ENCODE results near the gene MRPL38.
A peak's percentile ranks its signal among the peaks of the same experiment; 100 is the strongest.
"Not testable (repeated sequence)": the region's sequence is repeated elsewhere in the genome, so short reads cannot be mapped to it uniquely, and the experiment has no call there.

The MRPL38 gene

DNA sequence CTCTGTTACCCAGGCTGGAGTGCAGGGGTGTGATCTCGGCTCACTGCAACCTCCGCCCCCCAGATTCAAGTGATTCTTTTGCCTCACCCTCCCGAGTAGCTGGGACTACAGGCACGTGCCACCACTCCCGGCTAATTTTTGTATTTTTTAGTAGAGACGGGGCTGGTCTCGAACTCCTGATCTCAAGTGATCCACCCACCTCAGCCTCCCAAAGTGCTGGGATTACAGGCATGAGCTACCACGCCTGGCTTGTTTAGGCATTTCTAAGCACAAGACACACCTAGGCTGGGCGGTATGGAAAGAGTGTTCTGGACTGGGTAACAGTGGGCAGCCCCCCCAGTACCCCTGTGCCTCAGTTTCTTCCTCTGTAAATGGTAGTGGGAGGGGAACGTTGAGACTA is 34.5 kb downstream of the MRPL38 start:
- H3K9me3 ChIP-seq (ENCODE audit: low read length); H3K4me3 ChIP-seq (ENCODE audit: low read depth in 1 of 2, low read length in 2 of 2); H3K27me3 ChIP-seq (ENCODE audit: control insufficient read depth in 1 of 2, insufficient read depth in 2 of 2, low read length in 2 of 2): not testable (repeated sequence)
- peaks cover 17% of the 10 kb centered on the region for H3K36me3 ChIP-seq (ENCODE audit: insufficient read depth, low read length)
- H3K4me1 ChIP-seq (ENCODE audit: insufficient read depth, low read length) = peaks cover 53% of the 10 kb centered on the region
- peak overlapping the region; percentile 29 for H3K9ac ChIP-seq (ENCODE audit: low read length)
- H3K27ac ChIP-seq (ENCODE audit: low read depth, low read length) = peak overlapping the region; percentile 78

DNA sequence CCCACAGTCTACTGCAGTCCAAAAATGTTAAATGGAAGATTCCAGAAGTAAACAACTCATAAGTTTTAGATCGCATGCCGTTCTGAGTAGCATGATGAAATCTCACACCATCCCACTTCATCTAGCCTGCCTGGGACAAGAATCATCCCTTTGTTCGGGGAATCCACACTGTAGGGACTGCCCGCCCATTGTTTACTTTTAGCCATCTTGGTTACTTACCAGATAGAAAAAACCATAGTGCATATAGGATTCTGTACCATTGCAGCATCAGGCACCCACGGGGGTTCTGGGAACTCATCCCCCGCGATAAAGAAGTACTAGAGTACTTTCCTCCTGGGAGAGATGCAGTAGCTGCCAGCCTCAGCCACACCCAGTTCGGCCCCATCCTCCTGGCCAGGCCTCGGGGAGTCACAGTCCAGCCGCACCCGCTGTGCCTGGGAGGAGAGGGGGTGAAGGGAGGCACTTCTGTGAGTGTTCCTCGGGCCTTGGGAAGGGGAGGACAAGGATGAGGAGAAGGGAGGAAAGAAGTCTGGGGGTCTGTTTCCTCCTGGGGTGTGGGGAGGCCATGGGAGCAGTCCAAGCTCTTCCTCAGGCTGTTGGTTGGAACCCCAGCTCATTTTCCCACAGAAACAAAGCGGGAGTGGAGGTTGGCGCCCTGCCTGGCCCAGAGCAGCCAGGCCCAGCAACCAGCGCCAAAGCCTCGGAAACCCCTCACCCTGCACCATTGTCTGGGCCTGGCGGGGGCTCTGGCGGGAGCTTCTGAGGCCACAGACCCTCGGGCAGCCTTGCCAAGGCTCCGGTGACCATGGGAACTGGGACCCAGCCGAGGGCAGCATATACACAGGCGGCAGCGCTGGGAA is 35.2 kb downstream of the MRPL38 start:
- no peaks in the 10 kb centered on the region for H3K27me3 ChIP-seq (ENCODE audit: control insufficient read depth in 1 of 2, insufficient read depth in 2 of 2, low read length in 2 of 2)
- H3K36me3 ChIP-seq (ENCODE audit: insufficient read depth, low read length) = peaks cover 10% of the 10 kb centered on the region
- peak overlapping the region; percentile 78 for H3K27ac ChIP-seq (ENCODE audit: low read depth, low read length)
- H3K9ac ChIP-seq (ENCODE audit: low read length) = peak overlapping the region; percentile 29
- H3K4me3 ChIP-seq (ENCODE audit: low read depth in 1 of 2, low read length in 2 of 2) = peak overlapping the region in 1 of 2 donors; percentile 44
- H3K4me1 ChIP-seq (ENCODE audit: insufficient read depth, low read length) = peaks cover 46% of the 10 kb centered on the region
- no peaks in the 10 kb centered on the region for H3K9me3 ChIP-seq (ENCODE audit: low read length)

DNA sequence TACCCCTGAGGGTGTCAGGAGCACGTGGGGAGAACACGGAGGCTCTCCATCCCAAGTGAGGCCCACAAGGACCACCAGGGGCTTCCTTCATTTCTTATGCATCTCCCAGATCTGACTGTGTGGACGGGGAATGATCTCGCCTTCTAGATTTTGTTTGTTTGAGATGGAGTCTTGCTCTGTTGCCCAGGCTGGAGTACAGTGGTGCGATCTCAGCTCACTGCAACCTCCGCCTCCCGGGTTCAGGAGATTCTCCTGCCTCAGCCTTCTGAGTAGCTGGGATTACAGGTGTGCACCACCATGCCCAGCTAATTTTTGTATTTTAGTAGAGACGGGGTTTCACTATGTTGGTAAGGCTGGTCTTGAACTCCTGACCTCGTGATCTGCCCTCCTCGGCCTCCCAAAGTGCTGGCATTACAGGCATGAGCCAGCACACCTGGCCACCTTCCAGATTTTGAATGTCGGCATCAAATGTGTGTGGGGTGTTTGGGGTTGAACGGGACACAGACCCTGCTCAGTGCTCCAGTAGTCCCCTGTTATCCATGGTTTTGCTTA is 35.9 kb downstream of the MRPL38 start:
- H3K9me3 ChIP-seq (ENCODE audit: low read length); H3K4me3 ChIP-seq (ENCODE audit: low read depth in 1 of 2, low read length in 2 of 2); H3K9ac ChIP-seq (ENCODE audit: low read length); H3K27me3 ChIP-seq (ENCODE audit: control insufficient read depth in 1 of 2, insufficient read depth in 2 of 2, low read length in 2 of 2); H3K36me3 ChIP-seq (ENCODE audit: insufficient read depth, low read length): not testable (repeated sequence)
- Histone ChIP-seq H3K4me1 (ENCODE audit: insufficient read depth, low read length) (peaks cover 38% of the 10 kb centered on the region), H3K27ac (ENCODE audit: low read depth, low read length) (peak overlapping the region; percentile 78)

DNA sequence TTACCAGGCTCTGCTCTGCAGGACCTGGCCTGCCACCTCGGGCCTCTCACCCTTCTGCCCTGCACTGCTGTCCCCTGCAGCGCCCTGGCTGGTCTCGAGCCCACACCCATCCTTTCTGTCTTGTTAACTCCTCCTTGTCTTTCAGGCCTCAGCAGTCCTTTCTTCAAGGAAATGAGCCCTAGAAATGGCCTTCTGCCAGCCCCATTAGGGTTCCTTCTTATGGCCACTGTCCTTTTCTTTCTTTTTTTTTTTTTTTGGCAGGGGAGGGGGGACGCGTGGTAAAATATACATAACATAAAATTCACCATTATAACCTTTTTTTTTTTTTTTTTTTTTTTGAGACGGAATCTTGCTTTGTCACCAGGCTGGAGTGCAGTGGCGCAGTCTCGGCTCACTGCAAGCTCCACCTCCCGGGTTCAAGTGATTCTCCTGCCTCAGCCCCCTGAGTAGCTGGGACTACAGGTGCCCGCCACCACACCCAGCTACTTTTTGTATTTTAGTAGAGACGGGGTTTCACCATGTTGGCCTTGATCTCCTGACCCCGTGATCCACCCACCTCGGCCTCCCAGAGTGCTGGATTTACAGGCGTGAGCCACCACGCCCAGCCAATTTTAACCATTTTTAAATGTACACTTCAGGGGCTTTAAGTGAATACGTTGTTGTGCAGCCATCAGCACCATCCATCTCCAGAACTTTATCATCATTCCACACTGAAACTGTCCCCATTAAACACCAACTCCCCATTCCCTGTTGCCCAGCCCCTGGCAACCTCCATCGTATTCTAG is 39.1 kb downstream of the MRPL38 start:
- H3K4me3 ChIP-seq (ENCODE audit: low read depth in 1 of 2, low read length in 2 of 2); H3K36me3 ChIP-seq (ENCODE audit: insufficient read depth, low read length); H3K9me3 ChIP-seq (ENCODE audit: low read length); H3K27ac ChIP-seq (ENCODE audit: low read depth, low read length); H3K27me3 ChIP-seq (ENCODE audit: control insufficient read depth in 1 of 2, insufficient read depth in 2 of 2, low read length in 2 of 2); H3K9ac ChIP-seq (ENCODE audit: low read length): not testable (repeated sequence)
- H3K4me1 ChIP-seq (ENCODE audit: insufficient read depth, low read length) = peaks cover 18% of the 10 kb centered on the region

DNA sequence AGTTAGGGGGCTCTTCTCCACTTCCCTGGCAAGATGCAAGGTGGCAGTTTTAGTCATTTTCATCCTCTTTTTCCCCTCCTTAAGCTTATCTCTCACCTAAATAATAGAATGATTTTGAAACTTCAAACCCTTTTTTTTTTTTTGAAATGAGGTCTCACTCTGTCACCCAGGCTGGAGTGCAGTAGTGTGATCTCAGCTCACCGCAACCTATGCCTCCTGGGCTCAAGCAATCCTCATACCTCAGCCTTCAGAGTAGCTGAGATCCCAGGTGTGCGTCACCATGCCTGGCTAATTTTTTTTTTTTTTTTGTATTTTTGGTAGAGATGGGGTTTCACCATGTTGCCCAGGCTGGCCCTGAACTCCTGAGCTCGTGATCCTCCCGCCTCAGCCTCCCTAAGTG is 39.8 kb downstream of the MRPL38 start:
- not testable (repeated sequence) for H3K27me3 ChIP-seq (ENCODE audit: control insufficient read depth in 1 of 2, insufficient read depth in 2 of 2, low read length in 2 of 2); H3K9me3 ChIP-seq (ENCODE audit: low read length); H3K36me3 ChIP-seq (ENCODE audit: insufficient read depth, low read length); H3K4me3 ChIP-seq (ENCODE audit: low read depth in 1 of 2, low read length in 2 of 2); H3K9ac ChIP-seq (ENCODE audit: low read length); H3K27ac ChIP-seq (ENCODE audit: low read depth, low read length)
- H3K4me1 ChIP-seq (ENCODE audit: insufficient read depth, low read length) = peaks cover 11% of the 10 kb centered on the region

DNA sequence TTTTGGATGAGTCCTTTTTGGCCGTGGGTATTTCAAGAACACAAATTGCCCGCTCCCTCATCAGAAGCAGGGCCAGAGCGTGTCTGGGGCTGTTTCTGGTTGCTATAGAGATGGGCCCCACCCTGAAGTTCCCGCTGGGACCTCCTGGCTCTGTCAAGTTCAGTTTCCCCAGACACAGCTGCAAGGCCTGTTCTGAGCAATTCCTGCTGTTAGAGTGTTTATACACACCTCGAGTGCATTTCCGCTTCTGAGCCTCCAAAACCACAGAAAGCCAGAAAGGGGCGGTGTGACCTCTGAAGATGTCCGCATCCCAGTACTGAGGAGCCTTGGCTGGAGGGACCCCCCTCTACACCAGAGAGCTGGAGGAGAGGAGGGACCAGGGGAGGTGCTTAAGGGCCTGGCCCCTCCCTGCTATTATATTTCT is 40.2 kb downstream of the MRPL38 start:
- Histone ChIP-seq H3K4me3 (ENCODE audit: low read depth in 1 of 2, low read length in 2 of 2) (no peak overlapping the region), H3K9ac (ENCODE audit: low read length) (no peak overlapping the region), H3K4me1 (ENCODE audit: insufficient read depth, low read length) (peaks cover 7% of the 10 kb centered on the region), H3K27me3 (ENCODE audit: control insufficient read depth in 1 of 2, insufficient read depth in 2 of 2, low read length in 2 of 2) (no peaks in the 10 kb centered on the region), H3K36me3 (ENCODE audit: insufficient read depth, low read length) (no peaks in the 10 kb centered on the region), H3K27ac (ENCODE audit: low read depth, low read length) (peak overlapping the region; percentile 12), H3K9me3 (ENCODE audit: low read length) (no peaks in the 10 kb centered on the region)

DNA sequence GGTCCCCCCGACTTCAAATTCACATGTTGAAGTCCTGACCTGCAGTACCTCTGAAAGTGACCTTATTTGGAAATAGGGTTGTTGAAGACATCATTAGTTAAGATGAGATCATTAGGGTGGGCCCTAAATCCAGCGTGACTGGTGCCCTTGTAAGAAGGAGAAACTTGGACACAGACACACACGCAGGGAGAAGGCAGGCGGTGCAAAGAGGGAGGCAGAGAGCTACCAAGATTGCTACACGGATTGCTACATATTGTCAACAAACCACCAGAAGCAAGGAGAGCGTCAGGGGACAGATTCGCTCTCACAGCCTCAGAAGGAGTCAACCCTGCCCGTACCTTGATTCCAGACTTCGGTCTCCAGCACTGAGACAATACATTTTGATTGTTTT is 42.8 kb downstream of the MRPL38 start:
- H3K36me3 ChIP-seq (ENCODE audit: insufficient read depth, low read length) = no peaks in the 10 kb centered on the region
- no peak overlapping the region for H3K27ac ChIP-seq (ENCODE audit: low read depth, low read length)
- no peaks in the 10 kb centered on the region for H3K27me3 ChIP-seq (ENCODE audit: control insufficient read depth in 1 of 2, insufficient read depth in 2 of 2, low read length in 2 of 2)
- H3K9me3 ChIP-seq (ENCODE audit: low read length) = no peaks in the 10 kb centered on the region
- H3K9ac ChIP-seq (ENCODE audit: low read length) = no peak overlapping the region
- H3K4me1 ChIP-seq (ENCODE audit: insufficient read depth, low read length) = no peaks in the 10 kb centered on the region
- no peak overlapping the region for H3K4me3 ChIP-seq (ENCODE audit: low read depth in 1 of 2, low read length in 2 of 2)

DNA sequence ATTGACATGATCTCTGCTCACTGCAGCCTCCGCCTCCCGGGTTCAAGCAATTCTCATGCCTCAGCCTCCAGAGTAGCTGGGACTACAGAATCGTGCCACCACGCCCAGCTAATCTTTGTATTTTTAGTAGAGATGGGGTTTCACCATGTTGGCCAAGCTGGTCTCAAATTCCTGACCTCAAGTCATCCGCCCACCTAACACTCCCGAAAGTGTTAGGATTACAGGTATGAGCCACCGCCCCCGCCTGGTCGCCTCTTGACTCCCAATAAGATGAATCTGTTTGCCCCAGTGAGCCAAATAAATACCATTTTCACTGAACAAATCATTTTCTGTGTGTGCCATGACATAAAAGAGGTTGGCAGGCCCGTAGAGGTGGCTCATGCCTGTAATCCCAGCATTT is 45.3 kb downstream of the MRPL38 start:
- not testable (repeated sequence) for H3K27ac ChIP-seq (ENCODE audit: low read depth, low read length); H3K9ac ChIP-seq (ENCODE audit: low read length)

DNA sequence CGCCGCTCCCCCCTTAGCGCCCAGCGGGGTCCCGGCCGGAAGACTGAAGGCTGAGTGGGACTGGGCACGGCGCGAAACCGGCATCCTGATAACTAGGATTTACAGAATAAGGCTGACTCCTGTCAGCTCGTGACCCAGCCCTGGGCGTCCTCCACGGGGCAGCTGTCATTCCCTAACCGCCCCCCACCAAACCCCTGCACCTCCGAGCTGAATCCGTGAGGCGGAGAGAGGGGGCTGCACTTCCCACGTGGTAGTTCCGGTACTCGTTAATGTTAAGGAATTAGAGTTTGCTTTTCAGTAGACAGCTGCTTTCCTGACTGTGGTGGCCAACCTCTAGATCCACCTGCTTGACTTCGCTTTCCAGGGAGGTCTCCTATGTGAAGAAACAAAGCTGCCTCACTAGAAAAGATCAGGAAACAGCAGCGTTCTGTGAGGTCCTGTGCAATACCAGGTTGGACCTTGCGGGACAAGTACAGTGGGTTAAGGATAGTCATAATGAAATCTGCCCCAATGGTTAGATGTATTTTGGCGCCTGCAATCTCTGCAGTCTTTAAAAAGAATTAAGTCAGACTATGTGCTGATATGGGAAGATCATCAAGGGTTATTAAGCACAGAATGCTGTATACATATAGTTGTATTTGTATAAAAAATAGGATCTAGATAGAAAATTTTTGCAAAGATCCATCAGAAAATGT is 48.5 kb downstream of the MRPL38 start:
- H3K4me3 ChIP-seq (ENCODE audit: low read depth in 1 of 2, low read length in 2 of 2) = peak overlapping the region; percentile 59 to 82
- peak overlapping the region; percentile 97 for H3K27ac ChIP-seq (ENCODE audit: low read depth, low read length)
- H3K9ac ChIP-seq (ENCODE audit: low read length) = peak overlapping the region; percentile 84
- no peaks in the 10 kb centered on the region for H3K27me3 ChIP-seq (ENCODE audit: control insufficient read depth in 1 of 2, insufficient read depth in 2 of 2, low read length in 2 of 2)
- peaks cover 3% of the 10 kb centered on the region for H3K36me3 ChIP-seq (ENCODE audit: insufficient read depth, low read length)
- no peaks in the 10 kb centered on the region for H3K9me3 ChIP-seq (ENCODE audit: low read length)
- H3K4me1 ChIP-seq (ENCODE audit: insufficient read depth, low read length) = peaks cover 30% of the 10 kb centered on the region

More for the DNA sequence above, 45.3 kb downstream of the MRPL38 start:
- not testable (repeated sequence) for H3K36me3 ChIP-seq (ENCODE audit: insufficient read depth, low read length); H3K9me3 ChIP-seq (ENCODE audit: low read length); H3K4me3 ChIP-seq (ENCODE audit: low read depth in 1 of 2, low read length in 2 of 2); H3K4me1 ChIP-seq (ENCODE audit: insufficient read depth, low read length); H3K27me3 ChIP-seq (ENCODE audit: control insufficient read depth in 1 of 2, insufficient read depth in 2 of 2, low read length in 2 of 2)

DNA sequence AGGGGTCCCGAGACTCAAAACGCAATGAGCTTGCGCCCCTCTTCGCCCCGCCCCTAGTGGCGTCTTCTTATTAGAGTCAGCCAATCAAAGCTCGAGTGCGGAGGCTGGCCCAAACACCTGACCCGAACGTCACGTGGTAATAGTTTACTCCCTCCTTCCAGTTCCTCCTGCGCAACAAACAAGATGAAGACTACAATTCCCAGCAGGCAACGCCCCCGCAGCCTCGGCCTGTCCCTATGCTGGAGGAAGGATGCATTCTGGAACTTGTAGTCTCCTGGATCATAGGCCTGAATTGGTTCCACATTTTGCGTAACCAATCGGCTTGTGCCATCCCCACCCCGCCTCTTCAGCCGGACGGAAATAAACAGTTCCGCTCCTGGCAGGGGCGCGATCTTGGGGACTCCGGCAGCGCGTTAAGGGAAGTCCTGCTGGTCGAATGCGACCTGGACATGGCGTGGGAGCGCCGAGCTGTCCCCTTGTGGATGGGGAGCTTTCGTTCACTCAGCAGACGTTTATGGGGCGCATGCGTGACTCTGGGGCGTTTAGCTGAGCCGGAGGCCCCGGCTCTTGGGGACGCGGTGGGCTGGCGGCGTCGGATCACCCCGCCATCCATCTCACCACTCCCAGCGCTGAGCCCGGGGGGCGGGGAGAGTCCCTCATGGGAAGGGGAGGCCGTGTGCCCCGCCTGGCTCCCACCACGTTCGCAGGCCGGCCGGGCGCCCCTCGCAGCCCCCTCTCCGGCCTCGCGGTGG is 49.2 kb downstream of the MRPL38 start, which contains the start of gene WBP2:
TSS of gene WBP2 (minus strand) at position 26 of the 752 bp plus-strand sequence. CDS start 38 bp downstream, outside the sequence.
- H3K4me1 ChIP-seq (ENCODE audit: insufficient read depth, low read length) = peaks cover 37% of the 10 kb centered on the region
- peak within 1 kb of the TSS; percentile 97 for H3K27ac ChIP-seq (ENCODE audit: low read depth, low read length)
- H3K27me3 ChIP-seq (ENCODE audit: control insufficient read depth in 1 of 2, insufficient read depth in 2 of 2, low read length in 2 of 2) = no peaks in the 10 kb centered on the region
- peaks cover 10% of the 10 kb centered on the region for H3K36me3 ChIP-seq (ENCODE audit: insufficient read depth, low read length)
- peak within 1 kb of the TSS; percentile 96 for H3K9ac ChIP-seq (ENCODE audit: low read length)
- H3K9me3 ChIP-seq (ENCODE audit: low read length) = no peaks in the 10 kb centered on the region
- H3K4me3 ChIP-seq (ENCODE audit: low read depth in 1 of 2, low read length in 2 of 2) = peak within 1 kb of the TSS; percentile 59 to 82
